HG03571 (cell line): ENCODE data around the gene KCNAB2.
"Not testable (repeated sequence)": the region's sequence is repeated elsewhere in the genome, so short reads cannot be mapped to it uniquely, and the experiment has no call there.

ENCODE experiments used
- ATAC-seq: cut with Tn5 transposase; IDR thresholded peaks from one replicate; pipeline ENCODE4 v1.9.1; 2021; ENCODE audit not compliant: unreplicated experiment

Gene KCNAB2

GRCh38 chr1:6009120-6010040, 36.3 kb upstream of the KCNAB2 start:
- no peak for ATAC-seq

DNA sequence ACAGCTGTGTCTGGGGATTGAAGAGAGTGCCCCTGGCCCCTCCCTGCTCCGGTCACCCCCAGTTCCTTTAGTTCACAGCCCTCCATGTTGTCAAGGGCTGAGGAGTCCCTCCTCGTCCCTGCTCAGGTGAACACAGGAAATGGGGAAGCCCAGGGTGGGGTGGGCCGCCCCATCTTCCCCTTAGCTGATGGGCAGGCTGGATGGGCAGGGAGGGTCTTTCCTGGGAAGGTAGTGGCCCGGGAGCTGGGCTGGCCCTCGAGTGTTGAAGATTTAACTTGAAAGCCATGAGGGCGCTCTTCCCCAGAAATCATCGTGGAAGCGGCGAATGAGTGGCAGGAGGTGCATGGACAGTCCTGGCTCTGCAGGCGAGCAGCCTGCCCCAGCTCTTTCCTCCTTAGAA, 35.1 kb upstream of the KCNAB2 start:
- ATAC-seq, result no peak

DNA sequence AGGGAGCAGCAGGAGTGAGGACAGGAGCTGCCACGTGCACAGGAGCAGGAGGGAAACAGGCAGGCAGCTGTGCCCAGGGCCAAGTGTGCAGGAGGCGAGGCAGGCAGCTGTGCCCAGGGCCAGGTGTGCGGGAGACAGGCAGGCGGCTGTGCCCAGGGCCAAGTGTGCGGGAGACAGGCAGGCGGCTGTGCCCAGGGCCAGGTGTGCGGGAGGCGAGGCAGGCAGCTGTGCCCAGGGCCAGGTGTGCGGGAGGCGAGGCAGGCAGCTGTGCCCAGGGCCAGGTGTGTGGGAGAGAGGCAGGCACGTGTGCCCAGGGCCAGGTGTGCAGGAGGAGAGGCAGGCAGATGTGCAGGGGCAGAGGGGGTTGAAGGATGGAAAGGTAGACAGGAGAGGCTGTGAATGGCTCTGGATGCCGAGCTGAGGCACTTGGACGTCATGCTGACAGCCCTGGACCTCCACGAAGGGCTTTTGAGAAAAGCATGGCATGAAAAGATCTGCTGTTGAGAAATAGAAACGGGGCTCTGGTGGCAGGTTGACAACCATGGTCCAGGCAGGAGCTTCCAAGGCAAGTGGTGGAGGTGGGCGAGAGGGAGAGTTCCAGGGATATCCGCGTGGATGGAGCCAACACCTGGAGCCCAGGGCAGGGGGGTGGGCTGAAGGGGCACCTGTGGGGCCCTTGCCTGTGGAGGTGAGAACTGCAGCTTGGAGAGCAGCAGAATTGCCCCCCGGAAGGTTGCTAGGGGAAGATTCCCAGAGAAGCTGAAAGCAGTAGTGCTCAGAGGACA, 34.3 kb upstream of the KCNAB2 start:
- ATAC-seq, result no peak

- ATAC-seq, result no peak
These were observed 33.8 kb upstream of the KCNAB2 start for GRCh38 chr1:6011946-6012258.

GRCh38 chr1:6012529-6013318, 33.0 kb upstream of the KCNAB2 start:
- no peak for ATAC-seq

DNA sequence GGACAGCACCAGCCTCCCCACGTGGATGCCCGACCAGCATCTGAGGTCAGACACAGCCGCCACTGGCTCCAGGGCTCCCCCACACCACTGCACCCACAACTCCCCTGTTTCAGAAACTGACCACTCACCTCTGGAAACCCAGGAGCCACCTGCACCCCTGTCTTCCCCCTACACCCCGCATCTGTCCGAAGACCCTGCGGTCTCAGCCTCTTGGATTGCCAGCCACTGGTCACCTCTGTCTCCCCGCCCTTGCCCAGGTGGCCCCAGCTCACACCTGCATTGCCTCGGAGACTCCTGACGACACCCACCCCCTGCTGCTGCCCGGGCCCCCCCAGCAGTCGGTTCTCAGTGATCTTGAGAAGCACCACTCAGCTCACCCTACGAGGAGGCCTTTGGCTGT, 32.2 kb upstream of the KCNAB2 start:
- ATAC-seq, result no peak

GRCh38 chr1:6014130-6014999, 31.3 kb upstream of the KCNAB2 start:
- no peak for ATAC-seq

DNA sequence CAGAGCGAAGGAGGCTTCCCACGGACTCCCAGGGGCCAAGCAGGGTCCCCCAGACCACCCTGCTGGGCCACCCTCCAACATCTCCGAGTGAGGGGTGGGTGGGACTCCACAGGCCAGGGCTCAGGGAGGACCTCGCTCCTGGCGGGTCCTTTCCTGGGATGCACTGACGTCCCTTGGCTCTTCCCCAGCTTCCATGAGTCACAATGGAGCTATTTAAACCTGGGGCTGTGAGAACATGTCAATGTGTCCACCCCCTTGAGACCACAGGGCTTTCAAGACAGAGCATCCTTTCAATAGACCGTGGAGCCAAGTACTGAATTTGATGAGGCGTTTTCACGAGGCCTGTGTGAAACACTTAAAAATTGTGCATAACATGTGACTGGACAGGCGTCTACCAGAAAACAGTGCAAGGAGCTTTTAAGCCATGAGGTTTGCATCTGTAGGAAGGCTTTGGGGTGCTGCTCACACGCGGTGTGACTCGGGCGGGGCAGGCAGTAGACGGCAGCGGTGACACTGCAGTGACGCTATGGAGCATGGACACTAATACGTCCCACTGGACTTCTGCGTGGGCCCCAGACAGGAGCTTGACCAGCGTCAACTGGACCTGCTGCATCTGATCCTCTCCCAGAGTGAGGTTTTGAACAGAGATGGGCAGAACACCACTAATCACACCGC, 29.4 kb upstream of the KCNAB2 start:
- no peak for ATAC-seq

- ATAC-seq, result not testable (repeated sequence)
These were observed 28.0 kb upstream of the KCNAB2 start for GRCh38 chr1:6017654-6018053.

DNA sequence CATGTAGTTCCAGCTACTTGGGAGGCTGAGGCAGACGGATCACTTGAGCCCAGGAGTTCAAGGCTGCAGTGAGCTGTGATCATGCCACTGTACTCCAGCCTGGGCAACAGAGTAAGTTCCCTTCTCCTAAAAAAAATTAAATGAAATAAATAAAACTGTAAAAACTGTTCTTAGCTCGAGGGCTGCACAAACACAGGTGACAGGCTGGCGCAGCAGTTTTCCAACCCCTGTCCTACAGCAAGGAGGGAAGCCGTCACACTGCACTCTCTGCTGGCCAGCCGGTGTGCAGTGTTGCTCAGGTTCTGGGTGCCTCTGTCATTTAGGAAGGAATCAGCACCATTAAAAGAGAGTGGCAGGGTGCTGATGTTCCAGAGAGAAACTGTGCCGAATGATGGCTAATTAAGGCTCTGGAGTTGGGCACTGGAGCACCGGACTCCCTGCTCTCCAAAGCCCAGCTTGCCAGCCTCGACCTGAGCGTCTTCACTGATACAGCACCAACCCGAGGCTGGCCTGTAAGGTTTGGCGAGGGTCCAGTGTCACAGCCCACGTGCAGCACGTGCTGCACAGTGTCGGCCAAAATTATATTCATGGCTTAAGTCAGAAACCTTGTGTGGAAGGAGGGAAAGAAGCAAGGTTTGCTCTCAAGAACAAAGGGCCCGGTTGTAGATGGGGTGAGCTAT, 26.4 kb upstream of the KCNAB2 start:
- ATAC-seq, result no peak

DNA sequence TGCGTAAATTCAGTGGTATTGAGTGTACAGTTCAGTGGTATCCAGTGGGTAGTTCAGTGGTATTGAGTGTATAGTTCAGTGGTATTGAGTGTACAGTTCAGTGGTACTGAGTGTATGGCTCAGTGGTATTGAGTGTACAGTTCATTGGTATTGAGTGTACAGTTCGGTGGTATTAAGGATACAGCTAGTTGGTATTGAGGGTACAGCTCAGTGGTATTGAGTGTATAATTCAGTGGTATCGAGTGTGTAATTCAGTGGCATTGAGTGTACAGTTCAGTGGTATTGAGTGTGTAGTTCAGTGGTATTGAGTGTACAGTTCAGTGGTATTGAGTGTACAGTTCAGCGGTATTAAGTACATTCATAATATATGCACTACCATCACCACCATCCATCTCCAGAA, 23.5 kb upstream of the KCNAB2 start:
- no peak for ATAC-seq

GRCh38 chr1:6023346-6023745, 22.3 kb upstream of the KCNAB2 start:
- no peak for ATAC-seq

DNA sequence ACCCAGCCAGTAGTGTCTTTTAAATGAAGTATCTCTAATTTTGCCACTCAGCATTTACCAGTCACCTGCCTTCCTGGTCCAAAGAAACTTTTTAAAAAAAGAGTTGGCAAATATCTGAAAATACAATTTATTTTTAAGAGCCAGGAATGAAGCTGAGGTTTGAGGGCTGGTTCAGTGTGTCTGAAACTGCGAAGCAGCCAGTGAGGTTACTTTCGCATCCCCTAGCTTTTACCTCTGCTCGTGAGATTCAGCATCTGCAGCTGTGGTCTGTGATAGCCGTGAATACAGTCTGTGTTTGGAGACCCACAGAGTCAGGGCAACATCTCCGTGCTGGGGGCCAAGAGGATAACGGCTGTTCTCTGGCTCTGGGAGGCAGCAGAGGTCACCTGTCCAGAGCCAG, 21.3 kb upstream of the KCNAB2 start:
- ATAC-seq, result no peak

DNA sequence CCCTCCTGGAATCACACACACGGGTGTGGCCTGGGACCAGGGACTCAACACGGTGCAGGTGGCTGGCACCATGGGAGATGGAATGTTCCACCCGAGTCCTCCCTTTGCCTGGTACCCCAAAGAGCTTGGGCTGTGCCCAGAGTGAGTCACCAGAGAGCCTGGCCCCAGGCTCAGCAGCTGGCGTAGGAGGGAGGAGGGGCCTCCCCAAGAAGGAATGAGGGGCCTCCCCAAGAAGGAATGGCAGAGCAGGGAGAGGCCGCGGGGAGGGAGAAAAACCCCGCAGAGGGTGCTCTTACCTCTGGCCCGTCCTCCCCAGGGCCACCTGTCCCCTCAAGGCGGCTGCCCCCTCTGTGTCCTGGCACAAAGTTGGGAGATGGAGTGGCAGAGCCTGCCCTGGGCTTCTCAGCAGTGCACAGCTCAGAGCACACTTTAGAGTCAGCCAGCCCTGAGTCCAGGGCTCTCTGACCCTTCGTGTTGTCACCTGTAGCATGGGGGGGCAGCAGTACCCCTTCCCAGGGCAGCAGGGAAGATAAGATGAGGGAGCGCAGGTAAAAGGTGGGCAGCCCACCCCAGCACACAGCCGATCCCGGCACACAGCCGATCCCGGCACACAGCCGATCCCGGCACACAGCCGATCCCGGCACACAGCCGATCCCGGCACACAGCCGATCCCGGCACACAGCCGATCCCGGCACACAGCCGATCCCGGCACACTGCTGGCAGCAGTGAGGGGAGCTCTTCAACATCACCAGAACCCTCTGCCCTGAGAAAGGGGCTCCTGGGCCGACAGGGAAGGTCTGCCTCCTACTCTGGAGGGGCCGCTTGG, 20.2 kb upstream of the KCNAB2 start:
- ATAC-seq, result no peak

DNA sequence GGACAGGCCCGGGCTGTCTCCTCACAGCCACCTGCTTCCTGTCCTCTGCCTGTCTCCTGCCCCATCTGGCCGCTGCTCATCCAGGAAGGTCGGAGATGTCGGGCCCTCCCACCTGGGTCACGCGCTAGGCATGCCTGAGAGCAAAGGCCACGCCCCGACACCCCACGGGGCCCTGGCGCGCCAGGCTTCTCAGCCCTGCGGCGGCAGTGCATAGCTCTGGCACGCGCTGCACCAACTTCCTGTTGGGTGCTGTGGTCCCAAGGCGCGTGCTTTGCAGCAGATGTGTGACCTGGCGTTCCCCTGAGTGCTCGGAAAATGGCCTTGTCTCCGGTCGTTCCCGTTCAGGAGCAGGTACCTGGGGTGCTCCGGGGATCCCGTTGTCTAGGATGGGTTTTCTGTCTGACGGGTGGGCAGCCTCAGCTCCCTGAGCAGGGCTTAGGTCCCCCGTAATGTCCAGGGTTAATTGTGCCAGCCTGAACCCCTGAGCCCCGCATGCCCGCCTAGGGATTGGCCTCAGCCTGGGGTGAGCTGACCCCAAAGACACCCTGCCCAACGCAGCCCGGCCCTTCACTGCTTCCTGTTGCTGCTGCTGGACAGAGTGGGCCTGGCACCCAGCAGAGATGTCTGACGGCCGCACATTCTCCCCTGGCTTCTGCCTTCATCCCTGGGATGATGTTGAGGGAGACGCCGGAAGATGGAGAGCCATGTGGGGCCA, 19.4 kb upstream of the KCNAB2 start:
- ATAC-seq, result peak; percentile 81

GRCh38 chr1:6027591-6027990, 18.1 kb upstream of the KCNAB2 start:
- no peak for ATAC-seq

DNA sequence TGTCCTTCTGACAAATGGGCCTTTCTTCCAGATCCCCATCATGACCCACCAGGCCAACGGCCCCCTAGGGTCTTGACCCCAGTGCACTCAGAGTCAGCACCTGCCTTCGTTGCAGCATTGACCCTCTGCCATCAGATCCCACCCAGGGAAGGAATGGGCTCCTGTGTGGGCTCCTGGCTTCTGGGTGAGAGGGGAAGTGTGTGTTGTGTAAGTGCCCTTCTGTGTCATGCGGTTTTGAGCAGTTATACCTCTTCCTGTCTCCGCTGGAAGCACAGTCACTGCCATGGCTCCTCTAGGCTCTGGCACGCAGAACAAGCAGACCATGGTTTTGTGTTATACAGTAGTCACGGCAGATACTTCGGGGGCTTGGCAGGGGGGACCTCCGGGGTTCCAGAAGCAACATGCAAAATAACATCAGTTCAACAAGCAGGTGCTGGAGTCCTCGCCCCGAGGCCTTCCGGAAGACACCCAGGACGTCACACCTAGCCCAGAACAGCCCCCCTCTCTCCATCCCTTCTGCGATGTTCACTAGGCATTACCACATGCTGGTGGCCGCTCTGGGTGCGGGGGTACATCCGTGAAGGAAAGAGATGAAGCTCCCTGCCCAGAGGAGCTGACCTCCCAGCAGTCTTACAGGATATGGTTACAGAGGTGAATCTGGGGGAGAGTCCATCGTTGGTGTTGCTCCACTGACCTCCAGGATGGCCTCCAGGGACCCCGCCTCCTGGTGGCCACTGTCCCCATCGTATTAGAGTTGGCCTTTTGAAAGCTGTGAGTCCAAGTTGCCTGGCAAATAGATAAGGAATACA, 17.4 kb upstream of the KCNAB2 start:
- ATAC-seq, result peak; percentile 38
